Hepatocyte (in vitro differentiated cells): Measurements from ENCODE around the gene TRIM29. TPM values are rescaled to one million over a fixed set of nuclear protein-coding genes. Genes with fewer than 3 reads are reported as not detected.

ENCODE experiments used
- DNase-seq: peaks from one replicate; pipeline ENCODE4 v3.0.0-alpha.2; 2016; ENCODE audit warnings: low spot score
- H2AFZ ChIP-seq: fragments of 200-600 bp; sonication (generic); 2 replicates; pipeline ENCODE4 v1.6.0; 2016; ENCODE audit warnings: antibody characterized with exemption, mild to moderate bottlenecking
- H3K27ac ChIP-seq: fragments of 200-600 bp; sonication (generic); 2 replicates; pipeline ENCODE4 v1.5.1; 2016; ENCODE audit warnings: mild to moderate bottlenecking
- H3K27me3 ChIP-seq: fragments of 200-600 bp; sonication (generic); 2 replicates; pipeline ENCODE4 v1.6.1; 2016
- H3K36me3 ChIP-seq: fragments of 200-600 bp; sonication (generic); replicated peaks from 2 replicates; pipeline ENCODE4 v1.5.1; 2016; ENCODE audit warnings: low read depth; ENCODE audit not compliant: insufficient read depth
- H3K4me1 ChIP-seq: fragments of 200-600 bp; sonication (generic); 2 replicates; pipeline ENCODE4 v1.5.1; 2016; ENCODE audit warnings: mild to moderate bottlenecking, moderate library complexity; ENCODE audit not compliant: insufficient read depth
- H3K4me2 ChIP-seq: fragments of 200-600 bp; sonication (generic); 2 replicates; pipeline ENCODE4 v1.6.0; 2016
- H3K4me3 ChIP-seq: fragments of 200-600 bp; sonication (generic); 2 replicates; pipeline ENCODE4 v1.5.1; 2016; ENCODE audit warnings: mild to moderate bottlenecking
- H3K79me2 ChIP-seq: fragments of 200-600 bp; sonication (generic); 2 replicates; pipeline ENCODE4 v1.6.0; 2017; ENCODE audit warnings: mild to moderate bottlenecking
- H3K9me2 ChIP-seq: fragments of 200-600 bp; sonication (generic); replicated peaks from 2 replicates; pipeline ENCODE4 v1.6.0; 2017; ENCODE audit warnings: mild to moderate bottlenecking; ENCODE audit not compliant: insufficient read depth
- H3K9me3 ChIP-seq: fragments of 200-600 bp; sonication (generic); 2 replicates; pipeline ENCODE4 v1.5.1; 2016; ENCODE audit warnings: low read depth, mild to moderate bottlenecking
- H4K20me1 ChIP-seq: fragments of 200-600 bp; sonication (generic); 2 replicates; pipeline ENCODE4 v1.6.0; 2016; ENCODE audit warnings: mild to moderate bottlenecking; ENCODE audit not compliant: insufficient read depth, poor library complexity, severe bottlenecking
- EZH2 ChIP-seq: fragments of 200-600 bp; sonication (generic); IDR thresholded peaks from 2 replicates; pipeline ENCODE4 v1.6.1; 2016; ENCODE audit warnings: antibody characterized with exemption, mild to moderate bottlenecking, borderline replicate concordance
- EZH2phosphoT487 ChIP-seq: fragments of 200-600 bp; sonication (generic); IDR thresholded peaks from one replicate; pipeline ENCODE4 v1.6.1; 2018; ENCODE audit warnings: antibody characterized with exemption, mild to moderate bottlenecking, low read depth, moderate library complexity; ENCODE audit not compliant: unreplicated experiment, severe bottlenecking
- WGBS: methylation state at CpG from one replicate; pipeline ENCODE4 v1.1.6; 2016; ENCODE audit warnings: low lambda C conversion rate; ENCODE audit errors: missing lambda C conversion rate; 5-methylcytosine and 5-hydroxymethylcytosine counted together
- polyA plus RNA-seq: library from polyadenylated mRNA; unstranded; fragments of >200 nt; fragmentation: Nextera tagmentation; extraction: Ambion mirVana; gene quantifications from 2 replicates; pipeline ENCODE4 v1.2.1, GENCODE V29; 2016
- total RNA-seq: library from RNA; depleted of rRNA; stranded (reverse); fragments of >200 nt; gene quantifications from 2 replicates; pipeline ENCODE4 v1.2.3, GENCODE V29; 2014
- TF ChIP-seq, protein P1 (sequence below): fragments of 200-600 bp; sonication (generic); IDR thresholded peaks from 2 replicates; pipeline ENCODE4 v1.5.1; 2016; ENCODE audit warnings: antibody characterized with exemption, mild to moderate bottlenecking; ENCODE audit not compliant: poor library complexity

Gene TRIM29
- total and polyA plus RNA-seq, 2 experiments from 2014 or later: 7.7 to 8.5 TPM

GRCh38 chr11:120067438-120068113 is 70.3 kb downstream of the TRIM29 start:
- no peak overlapping the region for H2AFZ ChIP-seq
- 68% methylated on average over 8 of the region's 8 CpGs for WGBS

GRCh38 chr11:120066738-120067437 is 71.0 kb downstream of the TRIM29 start:
- WGBS: 88% methylated on average over 11 of the region's 11 CpGs
- H3K27me3 ChIP-seq: no peaks in the 10 kb centered on the region

More at GRCh38 chr11:120067438-120068113, 70.3 kb downstream of the TRIM29 start:
- no peaks in the 10 kb centered on the region for H3K36me3 ChIP-seq
- no peaks in the 10 kb centered on the region for H3K9me2 ChIP-seq
- no peaks in the 10 kb centered on the region for H3K79me2 ChIP-seq
- H3K9me3 ChIP-seq: no peaks in the 10 kb centered on the region
- H3K4me2 ChIP-seq: no peak overlapping the region
- H3K27ac ChIP-seq: no peak overlapping the region
- peaks cover 4% of the 10 kb centered on the region for H3K4me1 ChIP-seq
- TF ChIP-seq, protein P1, sequence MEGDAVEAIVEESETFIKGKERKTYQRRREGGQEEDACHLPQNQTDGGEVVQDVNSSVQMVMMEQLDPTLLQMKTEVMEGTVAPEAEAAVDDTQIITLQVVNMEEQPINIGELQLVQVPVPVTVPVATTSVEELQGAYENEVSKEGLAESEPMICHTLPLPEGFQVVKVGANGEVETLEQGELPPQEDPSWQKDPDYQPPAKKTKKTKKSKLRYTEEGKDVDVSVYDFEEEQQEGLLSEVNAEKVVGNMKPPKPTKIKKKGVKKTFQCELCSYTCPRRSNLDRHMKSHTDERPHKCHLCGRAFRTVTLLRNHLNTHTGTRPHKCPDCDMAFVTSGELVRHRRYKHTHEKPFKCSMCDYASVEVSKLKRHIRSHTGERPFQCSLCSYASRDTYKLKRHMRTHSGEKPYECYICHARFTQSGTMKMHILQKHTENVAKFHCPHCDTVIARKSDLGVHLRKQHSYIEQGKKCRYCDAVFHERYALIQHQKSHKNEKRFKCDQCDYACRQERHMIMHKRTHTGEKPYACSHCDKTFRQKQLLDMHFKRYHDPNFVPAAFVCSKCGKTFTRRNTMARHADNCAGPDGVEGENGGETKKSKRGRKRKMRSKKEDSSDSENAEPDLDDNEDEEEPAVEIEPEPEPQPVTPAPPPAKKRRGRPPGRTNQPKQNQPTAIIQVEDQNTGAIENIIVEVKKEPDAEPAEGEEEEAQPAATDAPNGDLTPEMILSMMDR: no peak
- TF ChIP-seq EZH2 (no peak), EZH2phosphoT487 (no peak)
- no peaks in the 10 kb centered on the region for H4K20me1 ChIP-seq
- H3K27me3 ChIP-seq: no peaks in the 10 kb centered on the region
- no peak overlapping the region for H3K4me3 ChIP-seq
- no peak for DNase-seq

GRCh38 chr11:120065876-120066275 is 72.0 kb downstream of the TRIM29 start:
- no peak overlapping the region for H3K4me3 ChIP-seq
- H3K36me3 ChIP-seq: no peaks in the 10 kb centered on the region
- H3K9me2 ChIP-seq: no peaks in the 10 kb centered on the region
- no peaks in the 10 kb centered on the region for H4K20me1 ChIP-seq
- H2AFZ ChIP-seq: no peak overlapping the region
- H3K4me1 ChIP-seq: peaks cover 7% of the 10 kb centered on the region
- no peaks in the 10 kb centered on the region for H3K27me3 ChIP-seq
- no peak for DNase-seq
- H3K79me2 ChIP-seq: no peaks in the 10 kb centered on the region
- WGBS: 84% methylated on average over 3 of the region's 3 CpGs
- TF ChIP-seq EZH2phosphoT487 (no peak), EZH2 (no peak)
- TF ChIP-seq, protein P1: no peak
- no peak overlapping the region for H3K27ac ChIP-seq
- H3K4me2 ChIP-seq: no peak overlapping the region
- no peaks in the 10 kb centered on the region for H3K9me3 ChIP-seq

More at GRCh38 chr11:120066738-120067437, 71.0 kb downstream of the TRIM29 start:
- peaks cover 6% of the 10 kb centered on the region for H3K4me1 ChIP-seq
- no peaks in the 10 kb centered on the region for H3K79me2 ChIP-seq
- no peaks in the 10 kb centered on the region for H3K9me3 ChIP-seq
- no peaks in the 10 kb centered on the region for H4K20me1 ChIP-seq
- no peak for DNase-seq
- H3K9me2 ChIP-seq: no peaks in the 10 kb centered on the region
- H2AFZ ChIP-seq: no peak overlapping the region
- no peak overlapping the region for H3K4me3 ChIP-seq
- no peak overlapping the region for H3K4me2 ChIP-seq
- H3K27ac ChIP-seq: no peak overlapping the region
- H3K36me3 ChIP-seq: no peaks in the 10 kb centered on the region
- TF ChIP-seq, protein P1: no peak
